ENCODE data around the gene GLIS2.

Gene GLIS2

DNA sequence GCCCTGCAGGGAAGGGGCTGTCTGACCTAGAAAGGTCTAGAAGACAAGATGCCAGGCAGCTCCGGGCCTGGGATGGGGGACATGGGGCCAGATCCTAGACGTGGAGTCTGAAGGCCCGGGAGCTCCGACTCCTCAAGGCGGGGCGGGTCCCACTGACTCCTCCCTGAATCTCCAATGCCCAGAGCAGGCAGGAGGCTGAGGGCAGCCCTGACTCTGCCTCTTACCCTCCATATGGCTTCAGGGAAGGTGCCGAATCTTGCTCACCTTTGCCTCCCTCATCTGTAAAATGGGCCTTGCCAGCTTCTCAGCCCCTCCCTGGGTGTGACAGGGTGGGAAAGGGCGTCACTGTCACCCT, 70.6 kb downstream of the GLIS2 start:
- no peak for DNase-seq (ENCODE audit: low read depth)
- TF ChIP-seq, protein P1, sequence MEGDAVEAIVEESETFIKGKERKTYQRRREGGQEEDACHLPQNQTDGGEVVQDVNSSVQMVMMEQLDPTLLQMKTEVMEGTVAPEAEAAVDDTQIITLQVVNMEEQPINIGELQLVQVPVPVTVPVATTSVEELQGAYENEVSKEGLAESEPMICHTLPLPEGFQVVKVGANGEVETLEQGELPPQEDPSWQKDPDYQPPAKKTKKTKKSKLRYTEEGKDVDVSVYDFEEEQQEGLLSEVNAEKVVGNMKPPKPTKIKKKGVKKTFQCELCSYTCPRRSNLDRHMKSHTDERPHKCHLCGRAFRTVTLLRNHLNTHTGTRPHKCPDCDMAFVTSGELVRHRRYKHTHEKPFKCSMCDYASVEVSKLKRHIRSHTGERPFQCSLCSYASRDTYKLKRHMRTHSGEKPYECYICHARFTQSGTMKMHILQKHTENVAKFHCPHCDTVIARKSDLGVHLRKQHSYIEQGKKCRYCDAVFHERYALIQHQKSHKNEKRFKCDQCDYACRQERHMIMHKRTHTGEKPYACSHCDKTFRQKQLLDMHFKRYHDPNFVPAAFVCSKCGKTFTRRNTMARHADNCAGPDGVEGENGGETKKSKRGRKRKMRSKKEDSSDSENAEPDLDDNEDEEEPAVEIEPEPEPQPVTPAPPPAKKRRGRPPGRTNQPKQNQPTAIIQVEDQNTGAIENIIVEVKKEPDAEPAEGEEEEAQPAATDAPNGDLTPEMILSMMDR (IDR thresholded peaks at IDR 0.05; ENCODE audit: low read length, missing control alignments): no peak
- no peak overlapping the region for H3K4me3 ChIP-seq (replicated peaks; ENCODE audit: low read depth, low read length)

DNA sequence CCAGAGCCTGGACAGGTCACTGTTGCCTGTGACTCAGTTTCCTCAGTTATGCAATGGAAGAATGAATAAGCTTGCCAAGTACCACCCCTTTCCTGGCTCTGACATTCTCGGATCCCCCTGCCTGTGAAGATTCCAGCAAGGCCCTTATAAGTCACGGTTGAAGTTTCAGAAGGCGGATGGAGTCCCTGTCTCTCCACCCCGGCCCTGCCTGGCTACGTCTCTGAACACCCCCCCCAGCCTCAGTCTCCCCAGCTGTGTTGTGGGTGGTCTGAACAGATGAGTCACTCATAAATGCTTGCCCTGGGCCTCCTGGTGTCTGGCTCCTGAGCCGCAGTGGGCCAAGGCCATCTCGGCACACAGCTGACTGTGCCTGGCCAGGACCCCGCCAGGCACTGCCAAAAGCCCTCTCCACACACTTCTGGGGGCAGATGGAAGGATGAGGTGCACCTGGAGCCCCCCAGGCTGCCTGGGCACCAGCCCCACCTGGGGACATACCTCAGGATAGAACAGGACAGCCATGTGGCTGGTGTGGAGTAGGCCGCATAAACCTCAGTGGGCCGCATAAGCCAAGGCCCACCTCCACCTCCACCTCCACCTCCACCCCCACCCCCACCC, 71.2 kb downstream of the GLIS2 start:
- DNase-seq (ENCODE audit: low read depth): peak; percentile 61
- TF ChIP-seq, protein P1 (IDR thresholded peaks at IDR 0.05; ENCODE audit: low read length, missing control alignments): no peak
- no peak overlapping the region for H3K4me3 ChIP-seq (replicated peaks; ENCODE audit: low read depth, low read length)

DNA sequence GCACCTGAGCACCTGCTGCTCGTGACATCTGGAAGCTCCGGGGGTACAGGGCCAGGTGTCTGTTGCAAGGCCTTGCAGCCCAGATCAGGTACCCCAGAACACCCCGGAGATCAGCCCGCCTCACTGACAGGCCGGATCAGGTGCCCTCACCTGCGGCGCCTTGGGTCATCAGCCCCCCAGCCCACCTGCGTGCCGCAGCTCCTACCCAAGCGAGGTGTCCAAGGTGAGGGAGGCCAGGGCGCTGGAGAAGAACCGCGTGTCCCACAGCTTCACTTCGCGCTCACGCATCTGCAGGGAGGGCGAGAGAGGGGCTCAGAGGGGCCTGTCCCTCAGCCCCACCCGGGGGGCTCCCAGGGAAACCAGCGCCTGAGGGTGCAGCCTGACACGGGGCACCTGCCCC, 71.9 kb downstream of the GLIS2 start:
- TF ChIP-seq, protein P1 (IDR thresholded peaks at IDR 0.05; ENCODE audit: low read length, missing control alignments): no peak
- DNase-seq (ENCODE audit: low read depth): no peak
- H3K4me3 ChIP-seq (replicated peaks; ENCODE audit: low read depth, low read length): no peak overlapping the region

DNA sequence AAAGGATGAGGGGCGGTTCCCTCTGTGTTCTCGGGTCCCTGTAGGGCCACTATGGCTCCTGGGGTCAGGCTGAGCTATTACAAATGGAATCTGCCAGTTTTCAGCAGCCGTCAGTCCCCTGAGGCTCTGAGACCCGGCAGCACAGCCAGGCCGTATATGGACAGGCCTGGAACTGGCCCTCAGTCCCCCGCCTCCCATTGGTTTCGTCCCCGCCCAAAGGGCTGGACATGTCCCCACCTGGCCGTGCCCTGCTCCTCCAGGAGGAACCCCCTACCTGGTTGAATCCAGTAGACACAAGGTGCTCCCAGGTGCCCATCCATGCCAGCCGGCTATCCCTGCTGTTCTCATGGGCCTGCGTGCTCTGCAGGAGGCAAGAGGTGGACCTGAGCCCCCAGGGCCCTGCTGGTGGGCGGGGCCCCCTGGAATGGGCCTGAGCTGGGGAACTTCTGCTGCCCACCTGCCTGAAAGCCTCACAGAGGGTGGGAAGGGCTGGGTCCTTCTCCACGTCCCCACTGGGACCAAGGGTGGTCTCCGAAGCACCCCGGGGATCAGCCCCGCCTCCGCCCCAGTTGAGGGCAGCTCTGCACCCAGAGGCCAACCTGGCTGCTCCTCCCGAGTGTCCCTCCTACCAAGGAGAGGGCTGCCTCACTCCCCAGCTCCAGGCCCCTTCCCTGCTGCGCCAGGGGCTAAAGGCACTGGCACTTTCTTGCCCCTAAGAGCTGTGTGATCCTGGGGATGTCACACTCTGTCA, 72.6 kb downstream of the GLIS2 start:
- no peak overlapping the region for H3K4me3 ChIP-seq (replicated peaks; ENCODE audit: low read depth, low read length)
- TF ChIP-seq, protein P1 (IDR thresholded peaks at IDR 0.05; ENCODE audit: low read length, missing control alignments): no peak
- no peak for DNase-seq (ENCODE audit: low read depth)
